Measurements from ENCODE around the gene PPP2R5E.

DNA sequence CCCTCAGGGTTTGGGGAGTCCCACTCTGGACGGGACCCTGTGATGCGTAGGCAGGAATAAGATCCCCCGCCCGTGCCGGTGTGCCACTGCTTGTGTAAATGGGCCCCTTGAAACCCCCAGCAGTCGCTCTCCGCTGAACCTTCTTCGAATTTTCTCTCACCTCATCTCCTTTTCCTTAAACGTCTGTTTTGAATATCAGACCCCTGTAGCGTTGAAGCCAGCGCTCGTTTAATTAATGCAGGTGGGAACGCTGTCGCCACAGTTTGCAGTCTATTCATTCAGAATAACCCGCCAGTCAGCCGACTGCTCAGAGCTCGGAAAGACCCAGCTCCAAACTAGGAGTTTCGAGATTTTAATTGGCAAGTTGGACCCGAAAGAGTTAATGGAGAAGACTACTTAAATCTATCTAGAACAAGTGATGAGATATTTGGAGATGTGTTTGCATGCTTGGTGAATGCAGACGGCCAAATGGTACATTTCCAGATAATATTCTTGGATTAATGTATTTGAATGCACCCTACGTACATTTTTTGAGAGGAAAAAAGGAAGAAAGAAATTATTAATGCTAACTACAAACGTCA is 739 bp upstream of the PPP2R5E start:
- no peak for TF ChIP-seq CTCF (IDR thresholded peaks at IDR 0.05)
- no peak for TF ChIP-seq POLR2AphosphoS5 (IDR thresholded peaks at IDR 0.05; ENCODE audit: low read depth, low read length)
